Brain pericyte (primary cell): ENCODE data around the gene STOM.

Source experiments
- DNase-seq: peaks from one replicate; pipeline ENCODE4 v3.0.0-alpha.2; 2012; ENCODE audit warnings: low read depth, low spot score

The STOM gene

GRCh38 chr9:121349009-121349408 lies 21.0 kb downstream of the STOM start:
- DNase-seq, result no peak

DNA sequence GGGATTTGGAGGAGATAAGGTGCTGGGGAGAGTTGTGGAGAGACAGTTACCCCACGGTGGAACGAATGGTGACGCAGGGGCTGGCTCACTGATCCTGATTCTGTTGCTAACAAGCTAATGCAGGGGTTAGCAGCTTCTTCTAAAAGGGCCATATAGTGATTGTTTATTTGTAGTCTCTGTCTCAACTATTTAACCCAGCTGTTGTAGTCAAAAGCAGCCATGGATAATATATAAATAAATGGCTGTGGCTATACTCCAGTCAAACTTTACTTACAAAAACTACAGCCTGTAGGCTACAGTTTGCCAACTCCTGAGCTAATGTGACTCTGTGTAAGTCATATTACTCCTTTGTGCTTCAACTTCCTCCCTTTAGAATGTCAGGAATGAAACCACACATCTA lies 21.8 kb downstream of the STOM start:
- DNase-seq, result no peak

GRCh38 chr9:121345070-121345469 lies 25.0 kb downstream of the STOM start:
- no peak for DNase-seq

- no peak for DNase-seq
These were observed 25.9 kb downstream of the STOM start for GRCh38 chr9:121344184-121344583.

GRCh38 chr9:121340676-121341392 lies 29.2 kb downstream of the STOM start:
- no peak for DNase-seq

DNA sequence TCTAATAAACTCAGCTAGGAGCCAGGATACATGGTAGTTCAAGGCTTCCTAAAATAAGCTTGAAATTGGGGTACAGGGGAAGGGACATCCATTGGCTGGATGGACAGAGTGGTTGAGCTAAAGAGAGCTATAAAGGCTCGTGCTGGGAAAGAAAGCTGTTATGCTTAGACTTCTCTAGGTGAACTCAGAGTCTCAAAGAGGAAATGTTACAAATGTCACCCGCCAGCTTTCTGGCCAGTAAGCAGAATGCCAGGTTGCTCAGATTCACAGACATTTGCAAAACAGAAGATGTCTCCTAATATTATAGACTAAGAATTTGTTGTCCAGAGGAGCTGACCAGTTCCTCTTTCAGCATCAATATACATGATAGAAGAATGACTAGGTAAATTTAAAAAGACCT lies 30.6 kb downstream of the STOM start:
- DNase-seq, result no peak

DNA sequence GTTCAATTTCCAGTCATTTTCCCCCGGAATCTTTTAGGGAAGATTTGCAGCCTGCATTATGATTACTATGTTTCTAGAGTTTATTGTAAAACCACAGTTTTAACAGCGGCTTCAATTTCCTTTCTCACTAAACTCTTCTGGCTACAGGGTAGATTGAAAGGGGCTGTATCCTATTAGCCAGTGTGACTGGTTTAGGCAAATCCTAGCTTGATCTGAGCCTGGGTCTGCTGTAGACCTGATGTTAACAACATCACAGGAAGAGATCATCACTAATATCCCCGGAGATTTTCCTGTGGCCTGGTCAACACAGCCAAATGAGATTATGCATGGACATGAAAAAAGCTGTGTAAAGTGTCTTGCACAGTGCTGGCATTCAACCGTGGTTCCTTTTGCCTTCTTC lies 33.4 kb downstream of the STOM start:
- no peak for DNase-seq

GRCh38 chr9:121333950-121334773 lies 35.9 kb downstream of the STOM start:
- no peak for DNase-seq

DNA sequence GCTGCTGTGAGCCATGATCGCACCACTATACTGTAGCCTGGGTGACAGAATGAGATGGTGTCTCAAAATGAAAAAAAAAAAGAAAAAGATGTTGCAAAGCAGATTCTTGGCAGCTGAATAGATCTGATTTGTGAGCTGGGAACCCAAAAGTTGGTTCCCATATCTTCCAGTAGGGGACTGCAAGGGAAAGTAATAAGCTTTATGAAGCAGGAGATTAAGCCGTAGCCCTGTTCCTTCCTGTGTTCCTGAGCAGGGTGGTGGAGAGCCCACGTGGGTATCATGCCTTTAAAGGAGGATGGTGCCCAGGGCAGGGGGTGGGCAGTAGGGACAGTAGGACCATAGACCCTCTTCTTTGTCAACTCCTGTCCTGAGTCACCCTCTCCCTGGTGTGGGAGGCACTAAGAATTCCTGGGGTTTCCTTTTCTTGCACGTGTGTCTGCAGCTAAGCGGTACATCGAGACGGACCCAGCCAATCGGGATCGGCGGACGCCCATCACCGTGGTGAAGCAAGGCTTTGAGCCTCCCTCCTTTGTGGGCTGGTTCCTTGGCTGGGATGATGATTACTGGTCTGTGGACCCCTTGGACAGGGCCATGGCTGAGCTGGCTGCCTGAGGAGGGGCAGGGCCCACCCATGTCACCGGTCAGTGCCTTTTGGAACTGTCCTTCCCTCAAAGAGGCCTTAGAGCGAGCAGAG lies 37.9 kb downstream of the STOM start:
- DNase-seq, result no peak

GRCh38 chr9:121331549-121331948 lies 38.5 kb downstream of the STOM start:
- no peak for DNase-seq

DNA sequence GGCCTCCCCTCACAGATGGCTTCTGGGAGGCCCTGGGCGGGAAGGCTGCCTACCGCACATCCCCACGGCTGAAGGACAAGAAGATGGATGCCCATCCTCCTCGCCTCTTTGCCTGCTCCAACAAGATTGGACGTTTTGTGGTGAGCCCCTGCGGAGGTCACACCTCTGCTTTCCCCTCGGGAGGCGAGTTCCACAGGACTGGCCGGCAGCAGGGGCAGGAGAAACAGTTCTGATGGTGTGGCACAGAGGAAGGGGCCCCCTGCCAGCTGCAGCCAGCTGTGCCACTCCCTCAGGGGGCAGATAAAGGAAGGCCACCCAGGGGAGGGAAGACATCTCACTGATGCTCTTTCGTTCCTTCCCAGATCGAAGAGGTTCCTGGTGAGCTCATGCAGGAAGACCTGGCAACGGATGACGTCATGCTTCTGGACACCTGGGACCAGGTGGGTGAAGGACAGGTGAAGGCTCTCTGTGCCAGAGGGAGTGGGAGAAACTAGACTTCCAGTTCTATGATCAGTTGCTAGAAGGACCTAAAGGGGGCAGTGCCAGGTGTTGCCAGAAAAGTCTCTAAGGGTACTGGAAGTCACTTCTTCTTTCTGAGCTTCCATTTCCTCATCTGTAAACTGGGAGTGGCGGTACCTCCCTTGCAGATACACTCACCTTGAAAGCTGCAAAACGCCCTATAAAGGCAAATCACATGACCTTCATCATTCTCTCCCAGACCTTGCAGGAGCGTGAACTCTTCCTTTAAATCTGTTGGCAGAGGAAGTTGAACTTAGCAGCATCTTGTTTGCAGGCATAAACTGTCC lies 41.0 kb downstream of the STOM start:
- DNase-seq, result no peak

DNA sequence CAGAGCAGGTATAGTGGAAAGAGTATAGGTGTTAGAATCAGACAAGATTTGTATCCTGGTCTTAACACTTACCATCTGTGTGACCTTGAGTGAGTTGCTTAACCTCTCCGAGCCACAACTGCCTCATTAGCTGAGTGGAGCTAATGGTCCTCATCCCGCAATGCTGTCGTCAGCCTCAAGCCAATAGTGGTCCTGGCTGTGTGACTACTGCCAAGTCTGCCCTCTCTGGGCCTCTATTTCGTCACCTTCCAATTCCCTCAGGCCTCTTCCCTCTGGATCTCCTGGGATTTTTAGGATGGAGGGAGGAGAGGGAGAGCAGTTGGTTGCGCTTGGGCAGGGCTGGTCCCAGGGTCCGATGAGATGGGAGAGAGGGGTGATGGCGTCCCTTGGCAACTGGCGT lies 41.6 kb downstream of the STOM start:
- no peak for DNase-seq

- no peak for DNase-seq
These were observed 43.0 kb downstream of the STOM start for GRCh38 chr9:121326901-121327613.

DNA sequence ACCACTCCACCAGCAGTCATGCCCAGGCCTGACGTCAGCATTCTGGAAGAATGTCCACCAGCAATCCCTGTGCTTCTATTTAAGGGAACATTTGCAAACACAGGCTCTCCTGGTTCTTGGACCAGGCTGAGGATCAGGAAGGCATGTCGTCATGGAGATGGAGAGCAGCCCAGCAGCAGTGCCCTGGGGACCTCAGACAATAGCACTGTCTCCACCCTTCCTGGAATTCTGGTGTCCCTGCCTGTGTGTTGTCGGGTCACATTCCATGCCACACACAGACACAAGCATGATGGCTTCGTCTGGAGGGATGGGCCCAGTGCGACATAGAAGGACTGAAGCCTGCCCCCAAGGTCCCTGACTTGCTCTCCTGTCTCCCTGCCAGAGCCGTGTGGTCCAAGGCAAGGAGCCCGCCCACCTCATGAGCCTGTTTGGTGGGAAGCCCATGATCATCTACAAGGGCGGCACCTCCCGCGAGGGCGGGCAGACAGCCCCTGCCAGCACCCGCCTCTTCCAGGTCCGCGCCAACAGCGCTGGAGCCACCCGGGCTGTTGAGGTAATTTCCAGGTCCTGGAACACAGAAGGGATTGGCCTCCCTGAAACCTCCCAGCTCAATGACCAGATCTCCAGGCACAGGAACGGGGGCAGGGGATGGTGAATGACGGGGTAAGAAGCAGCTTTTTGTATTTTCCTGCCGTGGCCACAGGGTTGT lies 43.8 kb downstream of the STOM start:
- DNase-seq, result no peak

DNA sequence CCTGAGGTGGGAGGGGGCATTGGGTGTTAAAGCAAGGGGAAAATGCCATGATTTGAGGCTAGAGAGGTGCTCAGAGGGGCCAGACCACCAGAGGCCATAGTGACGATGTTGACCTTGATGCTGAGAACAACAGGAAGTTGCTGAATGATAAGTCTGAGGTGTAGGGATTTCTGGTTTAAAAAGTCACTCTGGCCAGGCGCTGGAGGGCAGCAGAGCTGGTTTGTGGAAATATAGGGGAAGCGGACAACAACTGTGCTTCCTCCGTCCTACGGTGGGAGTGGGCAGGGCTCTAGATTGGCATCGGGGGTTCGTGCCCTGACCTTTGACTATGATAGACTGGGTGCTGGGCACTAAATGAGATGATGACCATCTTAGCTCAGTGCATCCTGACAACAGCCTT lies 44.7 kb downstream of the STOM start:
- no peak for DNase-seq

DNA sequence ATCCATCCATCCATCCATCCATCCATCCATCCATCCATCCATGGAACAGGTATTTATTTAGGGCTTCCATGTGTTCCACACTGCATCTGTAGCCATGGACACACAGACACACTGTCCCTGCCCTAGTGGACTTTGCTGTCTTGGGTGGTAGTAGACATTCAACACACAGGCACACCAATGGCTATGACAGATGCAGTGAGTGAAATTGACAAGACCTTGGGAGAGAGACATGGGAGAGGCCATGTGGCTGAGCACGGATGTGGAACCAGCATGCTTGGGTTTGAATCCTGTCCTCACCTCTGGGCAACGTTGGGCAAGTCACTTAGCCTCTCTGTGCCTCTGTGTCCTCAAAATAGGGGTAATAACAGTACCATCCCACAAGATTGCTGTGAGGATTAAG lies 45.3 kb downstream of the STOM start:
- no peak for DNase-seq

GRCh38 chr9:121324316-121324715 lies 45.7 kb downstream of the STOM start:
- no peak for DNase-seq

- DNase-seq, result no peak
These were observed 46.5 kb downstream of the STOM start for GRCh38 chr9:121323449-121324151.

DNA sequence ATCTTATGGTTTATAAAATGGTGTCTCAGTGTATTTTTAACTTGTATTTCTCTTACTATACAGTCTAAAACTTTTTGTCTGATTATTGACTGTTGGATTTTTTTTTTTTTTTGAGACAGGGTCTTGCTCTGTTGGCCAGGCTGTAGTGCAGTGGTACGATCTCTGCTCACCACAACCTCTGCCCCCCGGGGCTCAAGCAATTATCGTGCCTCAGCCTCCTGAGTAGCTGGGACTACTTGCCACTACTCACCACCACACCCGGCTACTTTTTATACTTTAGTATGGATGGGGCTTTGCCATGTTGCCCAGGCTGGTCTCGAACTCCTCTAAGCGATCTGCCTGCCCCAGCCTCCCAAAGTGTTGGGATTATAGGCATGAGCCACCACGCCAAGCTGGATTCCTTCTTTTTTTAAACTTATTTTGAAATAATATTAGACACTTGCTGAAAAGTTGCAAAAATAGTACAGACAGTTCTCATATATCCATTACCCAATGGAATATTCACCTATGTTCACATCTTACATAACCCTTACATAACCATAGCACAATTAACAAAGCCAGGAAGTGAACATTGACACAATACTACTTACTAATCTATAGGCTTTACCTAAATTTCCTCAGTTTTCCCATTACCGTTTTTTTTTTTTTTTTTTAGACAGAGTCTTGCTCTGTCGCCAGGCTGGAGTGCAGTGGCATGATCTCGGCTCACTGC lies 47.2 kb downstream of the STOM start:
- no peak for DNase-seq
